Fibroblast of lung (primary cell): Measurements from ENCODE around the gene CNDP2. TPM values are rescaled to one million over a fixed set of nuclear protein-coding genes. Genes with fewer than 3 reads are reported as not detected.

Experiments used
- DNase-seq, 2 donors: peaks; one replicate each; pipeline versions ENCODE4 v3.0.0 to v3.0.0-alpha.2; 2010; ENCODE audit warnings: low read depth in 2 of 2
- H2AFZ ChIP-seq: 2 replicates; pipeline ENCODE4 v1.5.1; 2012; ENCODE audit warnings: low read length, control low read depth, inconsistent platforms
- H3K27ac ChIP-seq: 2 replicates; pipeline ENCODE4 v1.5.1; 2011; ENCODE audit warnings: low read length, control low read depth; ENCODE audit not compliant: insufficient read depth
- H3K27me3 ChIP-seq: 2 replicates; pipeline ENCODE4 v1.5.1; 2011; ENCODE audit warnings: mild to moderate bottlenecking, low read length; ENCODE audit not compliant: control insufficient read depth, insufficient read depth
- H3K36me3 ChIP-seq: 2 replicates; pipeline ENCODE4 v1.5.1; 2011; ENCODE audit warnings: low read length; ENCODE audit not compliant: control insufficient read depth, insufficient read depth
- H3K4me1 ChIP-seq: 2 replicates; pipeline ENCODE4 v1.5.1; 2011; ENCODE audit warnings: low read length; ENCODE audit not compliant: control insufficient read depth, insufficient read depth; ENCODE audit errors: extremely low read depth
- H3K4me2 ChIP-seq: 2 replicates; pipeline ENCODE4 v1.5.1; 2011; ENCODE audit warnings: low read length, control low read depth; ENCODE audit not compliant: insufficient read depth; ENCODE audit errors: extremely low read depth
- H3K4me3 ChIP-seq, 4 experiments: fragments of 200-600 bp in 1 of 4; sonication (generic) in 1 of 4; replicated peaks in 1 of 4; 2 replicates each; pipeline ENCODE4 v1.5.1; 2011 to 2016; ENCODE audit warnings: low read length in 4 of 4, low read depth in 3 of 4, mild to moderate bottlenecking in 3 of 4, control low read depth in 2 of 4, inconsistent platforms in 1 of 4, mixed read lengths in 1 of 4; ENCODE audit not compliant: insufficient read depth in 1 of 4; ENCODE audit errors: control extremely low read depth in 1 of 4
- H3K79me2 ChIP-seq: 2 replicates; pipeline ENCODE4 v1.5.1; 2012; ENCODE audit warnings: mild to moderate bottlenecking, low read length, inconsistent platforms; ENCODE audit not compliant: control insufficient read depth, insufficient read depth
- H3K9ac ChIP-seq: 2 replicates; pipeline ENCODE4 v1.5.1; 2011; ENCODE audit warnings: mild to moderate bottlenecking, low read length, control low read depth; ENCODE audit not compliant: insufficient read depth
- H3K9me3 ChIP-seq: 2 replicates; pipeline ENCODE4 v1.5.1; 2012; ENCODE audit warnings: low read depth, low read length; ENCODE audit not compliant: control insufficient read depth, insufficient read depth
- H4K20me1 ChIP-seq: 2 replicates; pipeline ENCODE4 v1.5.1; 2011; ENCODE audit warnings: low read length; ENCODE audit not compliant: control insufficient read depth, insufficient read depth; ENCODE audit errors: extremely low read depth
- CTCF ChIP-seq, 2 donors: IDR thresholded peaks in 1 of 2; conservative IDR thresholded peaks in 1 of 2; 1 replicate in 1 of 2; 2 replicates in 1 of 2; pipeline ENCODE4 v1.5.1; 2011 to 2012; ENCODE audit warnings: low read length in 2 of 2, control low read depth in 1 of 2, inconsistent platforms in 1 of 2, low read depth in 1 of 2, mild to moderate bottlenecking in 1 of 2
- EZH2 ChIP-seq: IDR thresholded peaks from 2 replicates; pipeline ENCODE4 v1.5.1; 2012; ENCODE audit warnings: low read length, control low read depth, mild to moderate bottlenecking; ENCODE audit errors: missing control alignments
- polyA plus RNA-seq, 2 donors: library from polyadenylated mRNA; depleted of rRNA in 1 of 2; stranded (reverse) in 1 of 2; unstranded in 1 of 2; fragments of >200 nt; gene quantifications; 2 replicates each; pipeline ENCODE4 v1.2.1, GENCODE V29; 2011 to 2012; ENCODE audit warnings: missing spikeins in 1 of 2
- total RNA-seq: library from RNA; depleted of rRNA; stranded (reverse); fragments of >200 nt; gene quantifications from 2 replicates; pipeline ENCODE4 v1.2.1, GENCODE V29; 2014

The CNDP2 gene
- total and polyA plus RNA-seq, 2 donors (not counting 1 experiment from before 2014, with no cell fraction given), result 41.8 to 69.8 TPM

- Histone ChIP-seq H4K20me1 (no peaks in the 10 kb centered on the region), H3K4me2 (no peak overlapping the region), H3K4me1 (no peaks in the 10 kb centered on the region), H2AFZ (no peak overlapping the region), H3K4me3 (no peak overlapping the region), H3K27ac (no peak overlapping the region), H3K9ac (no peak overlapping the region), H3K27me3 (no peaks in the 10 kb centered on the region), H3K9me3 (no peaks in the 10 kb centered on the region), H3K79me2 (no peaks in the 10 kb centered on the region), H3K36me3 (peaks cover 33% of the 10 kb centered on the region)
- TF ChIP-seq EZH2 (no peak), CTCF (conservative IDR thresholded peaks at IDR 0.05 in 1 of 2, IDR thresholded peaks at IDR 0.05 in 1 of 2; ENCODE audit: low read depth in 1 of 2, low read length in 2 of 2) (no peak)
- no peak for DNase-seq
These were observed 19.6 kb downstream of the CNDP2 start for GRCh38 chr18:74515620-74516231.

- H3K4me1 ChIP-seq, result no peaks in the 10 kb centered on the region
- no peak overlapping the region for H3K4me3 ChIP-seq
- H2AFZ ChIP-seq, result no peak overlapping the region
- no peaks in the 10 kb centered on the region for H4K20me1 ChIP-seq
- no peak overlapping the region for H3K4me2 ChIP-seq
- H3K9ac ChIP-seq, result no peak overlapping the region
- H3K36me3 ChIP-seq, result peaks cover 29% of the 10 kb centered on the region
- no peaks in the 10 kb centered on the region for H3K9me3 ChIP-seq
- no peak for DNase-seq
- TF ChIP-seq EZH2 (no peak), CTCF (conservative IDR thresholded peaks at IDR 0.05 in 1 of 2, IDR thresholded peaks at IDR 0.05 in 1 of 2; ENCODE audit: low read depth in 1 of 2, low read length in 2 of 2) (no peak)
- no peaks in the 10 kb centered on the region for H3K79me2 ChIP-seq
- no peak overlapping the region for H3K27ac ChIP-seq
- H3K27me3 ChIP-seq, result no peaks in the 10 kb centered on the region
These were observed 20.4 kb downstream of the CNDP2 start for GRCh38 chr18:74516271-74517235.

GRCh38 chr18:74517236-74517630 is 21.1 kb downstream of the CNDP2 start:
- H2AFZ ChIP-seq, result no peak overlapping the region
- no peaks in the 10 kb centered on the region for H3K4me1 ChIP-seq
- peaks cover 29% of the 10 kb centered on the region for H3K36me3 ChIP-seq
- no peak for TF ChIP-seq EZH2
- TF ChIP-seq CTCF (conservative IDR thresholded peaks at IDR 0.05 in 1 of 2, IDR thresholded peaks at IDR 0.05 in 1 of 2; ENCODE audit: low read depth in 1 of 2, low read length in 2 of 2), result no peak
- no peaks in the 10 kb centered on the region for H4K20me1 ChIP-seq
- H3K4me3 ChIP-seq, result no peak overlapping the region
- H3K9me3 ChIP-seq, result no peaks in the 10 kb centered on the region
- H3K4me2 ChIP-seq, result no peak overlapping the region
- no peaks in the 10 kb centered on the region for H3K79me2 ChIP-seq
- H3K27me3 ChIP-seq, result no peaks in the 10 kb centered on the region
- H3K9ac ChIP-seq, result no peak overlapping the region
- no peak overlapping the region for H3K27ac ChIP-seq
- no peak for DNase-seq
